ENCODE results near the gene AASS.

GRCh38 chr7:122095642-122096041 is 48.4 kb downstream of the AASS start:
- TF ChIP-seq JUNB (IDR thresholded peaks at IDR 0.05; ENCODE audit: unreplicated experiment): no peak
- no peak for TF ChIP-seq POLR2AphosphoS5 (IDR thresholded peaks at IDR 0.05; ENCODE audit: low read depth)

Data from GM23338 (cell line).